Endothelial cell of umbilical vein (primary cell): Measurements from ENCODE around the gene CCNF. TPM values are rescaled to one million over a fixed set of nuclear protein-coding genes. Genes with fewer than 3 reads are reported as not detected.

ENCODE experiments used
- BruUV-seq: library from RNA; stranded (reverse); fragments of 400-500 nt; replicated peaks from 2 replicates; lab custom pipeline; 2021; lab: Mats Ljungman, UMichigan
- CTCF ChIA-PET: fragments of 300-600, 350-600 bp; sonication (Branson Sonifier 250); formaldehyde crosslinking; loops from one replicate; lab custom pipeline; 2021; ENCODE audit warnings: antibody characterized with exemption, inconsistent platforms; lab: Charles Lee
- POLR2A ChIA-PET: fragments of 300-600, 350-600 bp; sonication (Branson Sonifier 250); formaldehyde crosslinking; loops from one replicate; lab custom pipeline; 2021; ENCODE audit warnings: antibody characterized with exemption, inconsistent platforms; lab: Charles Lee
- DNase-seq: peaks from one replicate; pipeline ENCODE4 v3.0.0-alpha.2; 2011; ENCODE audit warnings: low read depth, low spot score
- FAIRE-seq: peaks from 2 replicates; lab custom pipeline; 2011; peaks lifted over from hg19 to GRCh38; lab: Jason Lieb, UNC
- H2AFZ ChIP-seq: 2 replicates; pipeline ENCODE4 v1.6.0; 2012; ENCODE audit warnings: low read depth, low read length, control low read depth, inconsistent platforms
- H3K27ac ChIP-seq: 2 replicates; pipeline ENCODE4 v1.5.1; 2011; ENCODE audit warnings: low read depth, mild to moderate bottlenecking, control low read depth, low read length, moderate library complexity; ENCODE audit not compliant: insufficient read depth
- H3K27me3 ChIP-seq, 2 experiments: 2 replicates each; pipeline versions ENCODE4 v1.6.0 to v1.6.1; 2011; ENCODE audit warnings: low read length in 2 of 2, mixed read lengths in 1 of 2; ENCODE audit not compliant: control insufficient read depth in 2 of 2, insufficient read depth in 2 of 2
- H3K36me3 ChIP-seq, 2 experiments: 2 replicates in 1 of 2; 3 replicates in 1 of 2; pipeline ENCODE4 v1.5.1; 2011; ENCODE audit warnings: low read length in 2 of 2, mild to moderate bottlenecking in 1 of 2, moderate library complexity in 1 of 2; ENCODE audit not compliant: control insufficient read depth in 2 of 2, insufficient read depth in 2 of 2; ENCODE audit errors: extremely low read depth in 1 of 2
- H3K4me1 ChIP-seq: 3 replicates; pipeline ENCODE4 v1.5.1; 2011; ENCODE audit warnings: mild to moderate bottlenecking, low read length; ENCODE audit not compliant: control insufficient read depth, insufficient read depth; ENCODE audit errors: extremely low read depth
- H3K4me2 ChIP-seq: 2 replicates; pipeline ENCODE4 v1.6.1; 2011; ENCODE audit warnings: low read length, control low read depth, mixed read lengths; ENCODE audit not compliant: insufficient read depth
- H3K4me3 ChIP-seq, 3 experiments: fragments of 200-600 bp in 1 of 3; sonication (generic), shearing (Covaris generic) in 1 of 3; replicated peaks in 1 of 3; 2 replicates each; pipeline ENCODE4 v1.5.1; 2011 to 2016; ENCODE audit warnings: control low read depth in 3 of 3, low read length in 3 of 3, mild to moderate bottlenecking in 2 of 3, inconsistent platforms in 1 of 3, low read depth in 1 of 3, moderate library complexity in 1 of 3; ENCODE audit not compliant: insufficient read depth in 1 of 3
- H3K79me2 ChIP-seq: 2 replicates; pipeline ENCODE4 v1.6.0; 2012; ENCODE audit warnings: low read length, inconsistent platforms; ENCODE audit not compliant: control insufficient read depth, insufficient read depth
- H3K9ac ChIP-seq: replicated peaks from 2 replicates; pipeline ENCODE3; 2011; ENCODE audit warnings: low read length, control low read depth; ENCODE audit not compliant: insufficient read depth; ENCODE audit errors: extremely low read depth
- H3K9me1 ChIP-seq: replicated peaks from 3 replicates; pipeline ENCODE4 v1.6.0; 2011; ENCODE audit warnings: mild to moderate bottlenecking, low read length; ENCODE audit not compliant: control insufficient read depth, insufficient read depth; ENCODE audit errors: extremely low read depth
- H3K9me3 ChIP-seq: replicated peaks from 2 replicates; pipeline ENCODE4 v1.5.1; 2012; ENCODE audit warnings: low read length, inconsistent platforms; ENCODE audit not compliant: control insufficient read depth, insufficient read depth
- H4K20me1 ChIP-seq: replicated peaks from 2 replicates; pipeline ENCODE3; 2011; ENCODE audit warnings: mild to moderate bottlenecking, low read length; ENCODE audit not compliant: control insufficient read depth, insufficient read depth; ENCODE audit errors: extremely low read depth
- EZH2 ChIP-seq: IDR thresholded peaks from 2 replicates; pipeline ENCODE4 v1.6.1; 2012; ENCODE audit warnings: borderline replicate concordance, low read depth, mild to moderate bottlenecking, moderate library complexity, low read length, inconsistent platforms; ENCODE audit not compliant: severe bottlenecking
- FOS ChIP-seq: IDR thresholded peaks from 2 replicates; pipeline ENCODE4 v1.6.1; 2011; ENCODE audit warnings: mild to moderate bottlenecking, low read length, moderate library complexity, borderline replicate concordance; ENCODE audit not compliant: insufficient read depth
- GATA2 ChIP-seq: IDR thresholded peaks from 2 replicates; pipeline ENCODE4 v1.7.0; 2011; ENCODE audit warnings: low read depth, mild to moderate bottlenecking, moderate library complexity, mixed read lengths, low read length; ENCODE audit not compliant: insufficient read length, insufficient read depth
- JUN ChIP-seq: IDR thresholded peaks from 2 replicates; pipeline ENCODE4 v1.6.1; 2011; ENCODE audit warnings: borderline replicate concordance, low read depth; ENCODE audit not compliant: insufficient read length, insufficient read depth
- MYC ChIP-seq: IDR thresholded peaks from one replicate; pipeline ENCODE4 v1.6.1; 2011; ENCODE audit warnings: mild to moderate bottlenecking, low read depth, low read length
- POLR2A ChIP-seq: IDR thresholded peaks from 2 replicates; pipeline ENCODE4 v1.6.1; 2012; ENCODE audit warnings: low read depth, mild to moderate bottlenecking, control low read depth, low read length
- POLR2AphosphoS5 ChIP-seq: IDR thresholded peaks from 2 replicates; pipeline ENCODE4 v1.6.1; 2012; ENCODE audit warnings: low read depth, mild to moderate bottlenecking, control low read depth, low read length, moderate library complexity; ENCODE audit not compliant: insufficient read depth
- dilution Hi-C: fragments of 300-500 bp; cut with MboI; formaldehyde crosslinking; loops from one replicate; pipeline ENCODE4 v1.15.0; 2019; ENCODE audit warnings: low sequenced_read_pairs; ENCODE audit not compliant: extremely low pct_ligation_motif_present
- intact Hi-C: fragments of 100-400 bp; cut with micrococcal nuclease; formaldehyde crosslinking; loops from one replicate; pipeline ENCODE4 v1.10.0; 2022
- polyA plus RNA-seq, 4 experiments: library from polyadenylated mRNA; depleted of rRNA in 3 of 4; stranded (reverse) in 3 of 4; unstranded in 1 of 4; fragments of >200 nt; gene quantifications; 2 replicates each; pipeline versions ENCODE4 v1.2.1 to v1.2.3, GENCODE V29; 2011 to 2012; ENCODE audit warnings: missing spikeins in 1 of 4
- total RNA-seq: library from RNA; stranded (reverse); gene quantifications from 2 replicates; pipeline ENCODE4 v1.2.3, GENCODE V29; 2021
- TF ChIP-seq, protein P1 (sequence below), 2 donors: IDR thresholded peaks; 1 replicate in 1 of 2; 2 replicates in 1 of 2; pipeline ENCODE4 v1.5.1; 2011; ENCODE audit warnings: low read length in 2 of 2, mild to moderate bottlenecking in 2 of 2, moderate library complexity in 2 of 2, control low read depth in 1 of 2, inconsistent platforms in 1 of 2, low read depth in 1 of 2; ENCODE audit not compliant: insufficient read depth in 1 of 2; ENCODE audit errors: extremely low read depth in 1 of 2
- TF ChIP-seq, protein P2 (sequence below): IDR thresholded peaks from 2 replicates; pipeline ENCODE4 v1.6.1; 2011; ENCODE audit not compliant: insufficient read depth, insufficient read length

Gene CCNF
- total and polyA plus RNA-seq, 2 donors (not counting 3 experiments of a cell fraction or from before 2014, with no cell fraction given), result 13.9 to 48.9 TPM

DNA sequence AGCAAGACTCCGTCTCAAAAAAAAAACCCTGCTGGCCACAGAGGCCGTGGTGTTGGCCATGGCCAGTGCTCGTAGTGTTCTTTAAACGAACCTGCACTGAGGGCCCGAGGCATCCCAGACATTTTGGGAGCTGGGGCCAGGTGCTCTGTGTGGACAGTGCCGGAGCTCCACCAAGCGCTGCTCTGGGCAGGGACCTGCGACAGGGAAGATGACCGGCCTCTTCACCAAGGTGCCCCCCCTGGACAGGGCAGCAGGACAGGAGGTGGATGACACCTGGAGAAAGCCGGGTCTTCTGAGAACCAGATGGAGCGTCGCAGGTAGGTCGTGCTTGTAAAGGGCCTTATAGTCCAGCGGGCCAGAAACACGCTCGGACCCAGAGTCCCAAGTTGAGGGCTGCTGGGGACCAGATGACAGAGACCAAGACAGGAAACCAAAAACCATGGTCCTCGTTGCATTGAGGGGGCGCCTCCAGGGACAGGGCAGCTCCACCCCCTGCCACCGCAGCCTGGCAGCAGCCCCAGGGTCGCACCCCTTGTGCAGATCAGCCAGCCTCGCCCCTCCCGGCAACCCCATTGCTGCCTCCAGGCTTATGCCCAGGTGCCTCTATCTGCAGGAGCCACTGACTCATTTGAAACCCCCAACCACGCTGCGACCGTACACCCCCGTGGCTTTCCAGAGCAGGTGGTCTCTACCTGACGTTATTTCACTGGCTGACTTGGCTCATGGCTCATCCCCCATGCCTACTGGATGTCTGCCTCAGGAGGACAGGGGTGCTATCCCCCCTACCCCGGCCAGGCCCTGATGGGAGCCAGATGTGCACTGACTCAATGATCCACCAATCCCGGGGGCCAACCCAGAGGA is 37.6 kb downstream of the CCNF start:
- no TSS peak for BruUV-seq
- H3K4me1 ChIP-seq, result peaks cover 5% of the 10 kb centered on the region
- no peaks in the 10 kb centered on the region for H4K20me1 ChIP-seq
- TF ChIP-seq POLR2A (no peak), FOS (no peak), GATA2 (no peak), JUN (no peak), EZH2 (no peak), MYC (no peak), POLR2AphosphoS5 (no peak)
- TF ChIP-seq, protein P1, sequence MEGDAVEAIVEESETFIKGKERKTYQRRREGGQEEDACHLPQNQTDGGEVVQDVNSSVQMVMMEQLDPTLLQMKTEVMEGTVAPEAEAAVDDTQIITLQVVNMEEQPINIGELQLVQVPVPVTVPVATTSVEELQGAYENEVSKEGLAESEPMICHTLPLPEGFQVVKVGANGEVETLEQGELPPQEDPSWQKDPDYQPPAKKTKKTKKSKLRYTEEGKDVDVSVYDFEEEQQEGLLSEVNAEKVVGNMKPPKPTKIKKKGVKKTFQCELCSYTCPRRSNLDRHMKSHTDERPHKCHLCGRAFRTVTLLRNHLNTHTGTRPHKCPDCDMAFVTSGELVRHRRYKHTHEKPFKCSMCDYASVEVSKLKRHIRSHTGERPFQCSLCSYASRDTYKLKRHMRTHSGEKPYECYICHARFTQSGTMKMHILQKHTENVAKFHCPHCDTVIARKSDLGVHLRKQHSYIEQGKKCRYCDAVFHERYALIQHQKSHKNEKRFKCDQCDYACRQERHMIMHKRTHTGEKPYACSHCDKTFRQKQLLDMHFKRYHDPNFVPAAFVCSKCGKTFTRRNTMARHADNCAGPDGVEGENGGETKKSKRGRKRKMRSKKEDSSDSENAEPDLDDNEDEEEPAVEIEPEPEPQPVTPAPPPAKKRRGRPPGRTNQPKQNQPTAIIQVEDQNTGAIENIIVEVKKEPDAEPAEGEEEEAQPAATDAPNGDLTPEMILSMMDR (IDR thresholded peaks at IDR 0.05; ENCODE audit: extremely low read depth in 1 of 2, insufficient read depth in 1 of 2, low read depth in 1 of 2, low read length in 2 of 2), result no peak
- TF ChIP-seq, protein P2, sequence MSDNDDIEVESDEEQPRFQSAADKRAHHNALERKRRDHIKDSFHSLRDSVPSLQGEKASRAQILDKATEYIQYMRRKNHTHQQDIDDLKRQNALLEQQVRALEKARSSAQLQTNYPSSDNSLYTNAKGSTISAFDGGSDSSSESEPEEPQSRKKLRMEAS, result no peak
- H3K9ac ChIP-seq, result peak overlapping the region; percentile 34
- dilution Hi-C loops, result no loop called here
- peak overlapping the region; percentile 48 for H2AFZ ChIP-seq
- H3K79me2 ChIP-seq, result no peaks in the 10 kb centered on the region
- FAIRE-seq, result no peak
- H3K27ac ChIP-seq, result no peak overlapping the region
- intact Hi-C loops, result no loop called here
- H3K36me3 ChIP-seq, result no peaks in the 10 kb centered on the region
- H3K9me1 ChIP-seq, result no peaks in the 10 kb centered on the region
- DNase-seq, result no peak
- no peak overlapping the region for H3K4me3 ChIP-seq
- peaks cover 15 to 20% of the 10 kb centered on the region in 2 experiments for H3K27me3 ChIP-seq
- ChIA-PET CTCF (interaction anchor here (1.0 to 1.4 kb wide), 2 partner anchors 36 to 443 kb away, joined by 3 to 4 read pairs; no protein-coding TSS in a partner anchor), POLR2A (no interaction called here)
- H3K9me3 ChIP-seq, result no peaks in the 10 kb centered on the region
- H3K4me2 ChIP-seq, result no peak overlapping the region
